CD4-positive, alpha-beta T cell treated with Interleukin-15 for 4 hours (primary cell): ENCODE measurements around the gene KRTAP10-11.
"Not testable (repeated sequence)": the region's sequence is repeated elsewhere in the genome, so short reads cannot be mapped to it uniquely, and the experiment has no call there.

Experiments used
- DNase-seq: peaks from one replicate; pipeline ENCODE4 v3.0.0-alpha.2; 2020; ENCODE audit warnings: low spot score

KRTAP10-11 gene

GRCh38 chr21:44646366-44647221 lies at the start of gene KRTAP10-11:
Gene KRTAP10-11 (plus strand): TSS chr21:44646414. CDS start chr21:44646459, 45 bp downstream.
- DNase-seq = not testable (repeated sequence)

- no peak for DNase-seq
Measured at GRCh38 chr21:44598061-44598460, 48.2 kb upstream of the KRTAP10-11 start.

- no peak for DNase-seq
Measured at GRCh38 chr21:44599264-44600029, 46.8 kb upstream of the KRTAP10-11 start.

GRCh38 chr21:44600118-44600978 lies 45.9 kb upstream of the KRTAP10-11 start, which contains the start of gene KRTAP10-7:
Gene KRTAP10-7 (plus strand): TSS chr21:44600597. CDS start chr21:44600622, 25 bp downstream.
- not testable (repeated sequence) for DNase-seq

- DNase-seq = not testable (repeated sequence)
Measured at GRCh38 chr21:44601091-44601490, 45.1 kb upstream of the KRTAP10-11 start.

- DNase-seq = no peak
Measured at GRCh38 chr21:44601596-44602462, 44.4 kb upstream of the KRTAP10-11 start.

- no peak for DNase-seq
Measured at GRCh38 chr21:44602463-44602850, 43.8 kb upstream of the KRTAP10-11 start.

- DNase-seq = no peak
Measured at GRCh38 chr21:44603109-44603875, 42.9 kb upstream of the KRTAP10-11 start.

GRCh38 chr21:44603911-44604310 lies 42.3 kb upstream of the KRTAP10-11 start:
- DNase-seq = no peak

- no peak for DNase-seq
Measured at GRCh38 chr21:44606495-44606894, 39.7 kb upstream of the KRTAP10-11 start.

- DNase-seq = no peak
Measured at GRCh38 chr21:44609193-44609592, 37.0 kb upstream of the KRTAP10-11 start.

GRCh38 chr21:44610157-44610843 lies 35.9 kb upstream of the KRTAP10-11 start:
- not testable (repeated sequence) for DNase-seq

- DNase-seq = no peak
Measured at GRCh38 chr21:44611551-44611950, 34.7 kb upstream of the KRTAP10-11 start.

GRCh38 chr21:44612029-44612486 lies 34.2 kb upstream of the KRTAP10-11 start, which contains the start of gene KRTAP10-8:
Gene KRTAP10-8 (plus strand): TSS chr21:44612079. CDS start chr21:44612101, 22 bp downstream.
- DNase-seq = no peak

GRCh38 chr21:44612669-44613229 lies 33.5 kb upstream of the KRTAP10-11 start:
- no peak for DNase-seq

- no peak for DNase-seq
Measured at GRCh38 chr21:44613386-44614155, 32.6 kb upstream of the KRTAP10-11 start.

GRCh38 chr21:44614161-44614631 lies 32.0 kb upstream of the KRTAP10-11 start:
- DNase-seq = no peak

GRCh38 chr21:44614961-44615391 lies 31.2 kb upstream of the KRTAP10-11 start:
- DNase-seq = no peak
